Neural cell (in vitro differentiated cells): ENCODE measurements around the gene CBLIF.
A peak's percentile ranks its signal among the peaks of the same experiment; 100 is the strongest.

Experiments
- EP300 ChIP-seq: fragments of 450-650 bp; conservative IDR thresholded peaks from 2 replicates; pipeline ENCODE4 v1.6.1; 2014; ENCODE audit warnings: antibody characterized with exemption, mild to moderate bottlenecking, moderate library complexity; ENCODE audit not compliant: poor library complexity, severe bottlenecking
- RAD21 ChIP-seq: fragments of 450-650 bp; conservative IDR thresholded peaks from 2 replicates; pipeline ENCODE4 v1.6.1; 2014; ENCODE audit warnings: antibody characterized with exemption, mild to moderate bottlenecking, moderate library complexity
- TF ChIP-seq, protein P1 (sequence below): fragments of 450-650 bp; IDR thresholded peaks from 2 replicates; pipeline ENCODE4 v1.5.1; 2014; ENCODE audit warnings: antibody characterized with exemption, mild to moderate bottlenecking, moderate library complexity; ENCODE audit not compliant: poor library complexity, severe bottlenecking
- TF ChIP-seq, protein P2 (sequence below): IDR thresholded peaks from 2 replicates; pipeline ENCODE4 v1.6.1; 2012; ENCODE audit warnings: borderline replicate concordance

DNA sequence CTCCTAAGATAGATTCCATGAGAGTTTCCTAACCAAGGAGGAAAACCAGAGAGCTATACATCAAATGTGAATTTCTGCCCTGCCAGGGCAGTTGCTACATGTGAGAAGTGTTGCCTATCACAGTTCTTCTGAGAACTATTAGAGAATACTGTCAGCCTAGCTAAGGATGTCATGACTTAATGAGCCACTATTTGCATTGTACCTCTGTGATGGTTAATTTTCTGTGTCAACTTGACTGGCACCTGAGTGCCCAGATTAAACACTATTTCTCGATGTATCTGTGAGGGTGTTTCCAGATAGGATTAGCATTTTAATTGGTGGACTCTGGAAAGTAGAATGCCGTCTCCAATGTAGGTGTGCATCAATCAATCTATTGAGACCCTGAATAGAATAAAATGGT is 22.6 kb upstream of the CBLIF start:
- TF ChIP-seq RAD21 (no peak), EP300 (peak; percentile 89)
- TF ChIP-seq, protein P1, sequence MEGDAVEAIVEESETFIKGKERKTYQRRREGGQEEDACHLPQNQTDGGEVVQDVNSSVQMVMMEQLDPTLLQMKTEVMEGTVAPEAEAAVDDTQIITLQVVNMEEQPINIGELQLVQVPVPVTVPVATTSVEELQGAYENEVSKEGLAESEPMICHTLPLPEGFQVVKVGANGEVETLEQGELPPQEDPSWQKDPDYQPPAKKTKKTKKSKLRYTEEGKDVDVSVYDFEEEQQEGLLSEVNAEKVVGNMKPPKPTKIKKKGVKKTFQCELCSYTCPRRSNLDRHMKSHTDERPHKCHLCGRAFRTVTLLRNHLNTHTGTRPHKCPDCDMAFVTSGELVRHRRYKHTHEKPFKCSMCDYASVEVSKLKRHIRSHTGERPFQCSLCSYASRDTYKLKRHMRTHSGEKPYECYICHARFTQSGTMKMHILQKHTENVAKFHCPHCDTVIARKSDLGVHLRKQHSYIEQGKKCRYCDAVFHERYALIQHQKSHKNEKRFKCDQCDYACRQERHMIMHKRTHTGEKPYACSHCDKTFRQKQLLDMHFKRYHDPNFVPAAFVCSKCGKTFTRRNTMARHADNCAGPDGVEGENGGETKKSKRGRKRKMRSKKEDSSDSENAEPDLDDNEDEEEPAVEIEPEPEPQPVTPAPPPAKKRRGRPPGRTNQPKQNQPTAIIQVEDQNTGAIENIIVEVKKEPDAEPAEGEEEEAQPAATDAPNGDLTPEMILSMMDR, result no peak
- TF ChIP-seq, protein P2, sequence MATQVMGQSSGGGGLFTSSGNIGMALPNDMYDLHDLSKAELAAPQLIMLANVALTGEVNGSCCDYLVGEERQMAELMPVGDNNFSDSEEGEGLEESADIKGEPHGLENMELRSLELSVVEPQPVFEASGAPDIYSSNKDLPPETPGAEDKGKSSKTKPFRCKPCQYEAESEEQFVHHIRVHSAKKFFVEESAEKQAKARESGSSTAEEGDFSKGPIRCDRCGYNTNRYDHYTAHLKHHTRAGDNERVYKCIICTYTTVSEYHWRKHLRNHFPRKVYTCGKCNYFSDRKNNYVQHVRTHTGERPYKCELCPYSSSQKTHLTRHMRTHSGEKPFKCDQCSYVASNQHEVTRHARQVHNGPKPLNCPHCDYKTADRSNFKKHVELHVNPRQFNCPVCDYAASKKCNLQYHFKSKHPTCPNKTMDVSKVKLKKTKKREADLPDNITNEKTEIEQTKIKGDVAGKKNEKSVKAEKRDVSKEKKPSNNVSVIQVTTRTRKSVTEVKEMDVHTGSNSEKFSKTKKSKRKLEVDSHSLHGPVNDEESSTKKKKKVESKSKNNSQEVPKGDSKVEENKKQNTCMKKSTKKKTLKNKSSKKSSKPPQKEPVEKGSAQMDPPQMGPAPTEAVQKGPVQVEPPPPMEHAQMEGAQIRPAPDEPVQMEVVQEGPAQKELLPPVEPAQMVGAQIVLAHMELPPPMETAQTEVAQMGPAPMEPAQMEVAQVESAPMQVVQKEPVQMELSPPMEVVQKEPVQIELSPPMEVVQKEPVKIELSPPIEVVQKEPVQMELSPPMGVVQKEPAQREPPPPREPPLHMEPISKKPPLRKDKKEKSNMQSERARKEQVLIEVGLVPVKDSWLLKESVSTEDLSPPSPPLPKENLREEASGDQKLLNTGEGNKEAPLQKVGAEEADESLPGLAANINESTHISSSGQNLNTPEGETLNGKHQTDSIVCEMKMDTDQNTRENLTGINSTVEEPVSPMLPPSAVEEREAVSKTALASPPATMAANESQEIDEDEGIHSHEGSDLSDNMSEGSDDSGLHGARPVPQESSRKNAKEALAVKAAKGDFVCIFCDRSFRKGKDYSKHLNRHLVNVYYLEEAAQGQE, result no peak
